Vagina (tissue), 2 donors: ENCODE results near the gene KPNA2.
"Not testable (repeated sequence)": the region's sequence is repeated elsewhere in the genome, so short reads cannot be mapped to it uniquely, and the experiment has no call there.

ENCODE experiments used
- POLR2AphosphoS5 ChIP-seq, 2 donors: sonication (generic); formaldehyde crosslinking; IDR thresholded peaks; one replicate each; pipeline ENCODE4 v1.9.0; 2017; ENCODE audit warnings: antibody characterized with exemption in 2 of 2, mild to moderate bottlenecking in 2 of 2, low read depth in 1 of 2; ENCODE audit not compliant: insufficient read depth in 1 of 2
- TF ChIP-seq, protein P1 (sequence below), 3 experiments: fragments of 450-650 bp in 2 of 3; fragments of 200-600 bp in 1 of 3; sonication (generic) in 1 of 3; IDR thresholded peaks; one replicate each; pipeline ENCODE4 v1.5.1; 2017 to 2019; ENCODE audit warnings: antibody characterized with exemption in 3 of 3, mild to moderate bottlenecking in 2 of 3, moderate library complexity in 2 of 3

- TF ChIP-seq, protein P1, sequence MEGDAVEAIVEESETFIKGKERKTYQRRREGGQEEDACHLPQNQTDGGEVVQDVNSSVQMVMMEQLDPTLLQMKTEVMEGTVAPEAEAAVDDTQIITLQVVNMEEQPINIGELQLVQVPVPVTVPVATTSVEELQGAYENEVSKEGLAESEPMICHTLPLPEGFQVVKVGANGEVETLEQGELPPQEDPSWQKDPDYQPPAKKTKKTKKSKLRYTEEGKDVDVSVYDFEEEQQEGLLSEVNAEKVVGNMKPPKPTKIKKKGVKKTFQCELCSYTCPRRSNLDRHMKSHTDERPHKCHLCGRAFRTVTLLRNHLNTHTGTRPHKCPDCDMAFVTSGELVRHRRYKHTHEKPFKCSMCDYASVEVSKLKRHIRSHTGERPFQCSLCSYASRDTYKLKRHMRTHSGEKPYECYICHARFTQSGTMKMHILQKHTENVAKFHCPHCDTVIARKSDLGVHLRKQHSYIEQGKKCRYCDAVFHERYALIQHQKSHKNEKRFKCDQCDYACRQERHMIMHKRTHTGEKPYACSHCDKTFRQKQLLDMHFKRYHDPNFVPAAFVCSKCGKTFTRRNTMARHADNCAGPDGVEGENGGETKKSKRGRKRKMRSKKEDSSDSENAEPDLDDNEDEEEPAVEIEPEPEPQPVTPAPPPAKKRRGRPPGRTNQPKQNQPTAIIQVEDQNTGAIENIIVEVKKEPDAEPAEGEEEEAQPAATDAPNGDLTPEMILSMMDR (IDR thresholded peaks at IDR 0.05): not testable (repeated sequence)
- not testable (repeated sequence) for TF ChIP-seq POLR2AphosphoS5 (IDR thresholded peaks at IDR 0.05; ENCODE audit: insufficient read depth in 1 of 2, low read depth in 1 of 2)
These were observed 40.5 kb downstream of the KPNA2 start for GRCh38 chr17:68075953-68076607.
